PC-9 (cell line): ENCODE data around the gene HES3. TPM values are rescaled to one million over a fixed set of nuclear protein-coding genes. Genes with fewer than 3 reads are reported as not detected.

ENCODE experiments used
- BruUV-seq: library from RNA; stranded (reverse); fragments of 400-500 nt; replicated peaks from 2 replicates; lab custom pipeline; 2021; lab: Mats Ljungman, UMichigan
- CTCF ChIA-PET: fragments of 300-600 bp; sonication (Branson Sonifier 250); formaldehyde crosslinking; loops from one replicate; lab custom pipeline; 2022; ENCODE audit warnings: antibody characterized with exemption; lab: Charles Lee
- POLR2A ChIA-PET: fragments of 300-600 bp; sonication (Branson Sonifier 250); formaldehyde crosslinking; loops from one replicate; lab custom pipeline; 2022; ENCODE audit warnings: antibody characterized with exemption; ENCODE audit not compliant: unreplicated experiment; lab: Charles Lee
- DNase-seq, 2 experiments: peaks; one replicate each; pipeline versions ENCODE4 v3.0.0 to v3.0.0-alpha.2; 2015 to 2022; ENCODE audit warnings: mixed read lengths in 1 of 2
- H2AFZ ChIP-seq: fragments of 200-600 bp; sonication (generic); 2 replicates; pipeline ENCODE4 v1.8.1; 2017; ENCODE audit warnings: antibody characterized with exemption
- H3F3A ChIP-seq: fragments of 200-600 bp; sonication (generic); 2 replicates; pipeline ENCODE4 v1.8.1; 2017; ENCODE audit warnings: antibody characterized with exemption, mild to moderate bottlenecking, low read depth; ENCODE audit not compliant: insufficient read depth
- H3K27ac ChIP-seq: fragments of 200-600 bp; sonication (generic); 2 replicates; pipeline ENCODE4 v1.6.1; 2016; ENCODE audit warnings: mixed run types
- H3K27me3 ChIP-seq: fragments of 200-600 bp; sonication (generic); 2 replicates; pipeline ENCODE4 v1.6.1; 2016; ENCODE audit warnings: low read depth, mixed run types; ENCODE audit not compliant: insufficient read depth
- H3K36me3 ChIP-seq: fragments of 200-600 bp; sonication (generic); 2 replicates; pipeline ENCODE4 v1.6.1; 2016; ENCODE audit warnings: low read depth, mixed run types
- H3K4me1 ChIP-seq: fragments of 200-600 bp; sonication (generic); replicated peaks from 2 replicates; pipeline ENCODE4 v1.6.1; 2016; ENCODE audit warnings: mixed run types; ENCODE audit not compliant: insufficient read depth
- H3K4me2 ChIP-seq: fragments of 200-600 bp; sonication (generic); 2 replicates; pipeline ENCODE4 v1.6.1; 2017; ENCODE audit warnings: mixed run types
- H3K4me3 ChIP-seq: fragments of 200-600 bp; sonication (generic); 2 replicates; pipeline ENCODE4 v1.6.1; 2016; ENCODE audit warnings: mixed run types
- H3K79me2 ChIP-seq: fragments of 200-600 bp; sonication (generic); 2 replicates; pipeline ENCODE4 v1.6.1; 2017; ENCODE audit warnings: low read depth, mixed run types
- H3K9me2 ChIP-seq: fragments of 200-600 bp; sonication (generic); 2 replicates; pipeline ENCODE4 v1.8.1; 2017; ENCODE audit warnings: mild to moderate bottlenecking; ENCODE audit not compliant: insufficient read depth
- H3K9me3 ChIP-seq: fragments of 200-600 bp; sonication (generic); 2 replicates; pipeline ENCODE4 v1.8.1; 2016; ENCODE audit warnings: low read depth; ENCODE audit not compliant: insufficient read depth
- H4K20me1 ChIP-seq: fragments of 200-600 bp; sonication (generic); 2 replicates; pipeline ENCODE4 v1.8.1; 2017; ENCODE audit not compliant: insufficient read depth
- CTCF ChIP-seq: fragments of 200-600 bp; sonication (generic); conservative IDR thresholded peaks from 2 replicates; pipeline ENCODE4 v1.6.1; 2017; ENCODE audit warnings: mixed run types, antibody characterized with exemption, mild to moderate bottlenecking, moderate library complexity
- EZH2 ChIP-seq: fragments of 200-600 bp; sonication (generic); IDR thresholded peaks from 2 replicates; pipeline ENCODE4 v1.8.0; 2017; ENCODE audit warnings: antibody characterized with exemption, low read depth
- intact Hi-C: fragments of 100-400 bp; cut with micrococcal nuclease; formaldehyde crosslinking; loops from one replicate; pipeline ENCODE4 v1.10.0; 2022; ENCODE audit not compliant: unreplicated experiment
- total RNA-seq: library from RNA; stranded (reverse); gene quantifications from 2 replicates; pipeline ENCODE4 v1.2.3, GENCODE V29; 2021

HES3 gene
- total RNA-seq, 1 experiment from 2014 or later, result not detected

GRCh38 chr1:6245086-6245868 is 1.3 kb downstream of the HES3 start:
- Histone ChIP-seq H3K9me3 (no peaks in the 10 kb centered on the region), H4K20me1 (no peaks in the 10 kb centered on the region), H3K27ac (no peak overlapping the region), H3F3A (no peaks in the 10 kb centered on the region; the same call in 1 of the 2 replicates), H3K4me3 (peak overlapping the region; percentile 42; the same call in 1 of the 2 replicates), H3K36me3 (no peaks in the 10 kb centered on the region), H3K9me2 (no peaks in the 10 kb centered on the region), H3K4me2 (peak overlapping the region; percentile 63), H2AFZ (no peak overlapping the region), H3K79me2 (no peaks in the 10 kb centered on the region), H3K27me3 (peaks cover 17% of the 10 kb centered on the region), H3K4me1 (no peaks in the 10 kb centered on the region)
- ChIA-PET POLR2A (interaction anchor here (0.6 kb wide), 1 partner anchor 100 kb away, joined by 5 read pairs; no protein-coding TSS in a partner anchor), CTCF (interaction anchor here (0.6 to 1.0 kb wide), 10 partner anchors 11 to 204 kb away, joined by 3 to 10 read pairs (median 5); no protein-coding TSS in a partner anchor)
- peak; percentile 68 for TF ChIP-seq CTCF
- TF ChIP-seq EZH2, result no peak
- no TSS peak for BruUV-seq
- intact Hi-C loops, result loop anchor here (1.0 to 5.0 kb wide), 4 partner anchors 136 to 402 kb away; no protein-coding TSS in a partner anchor
- DNase-seq, result peak; percentile 47 to 82

- Histone ChIP-seq H3K4me1 (no peaks in the 10 kb centered on the region), H3K36me3 (no peaks in the 10 kb centered on the region), H3K27me3 (peaks cover 17% of the 10 kb centered on the region), H3K9me3 (no peaks in the 10 kb centered on the region), H3K79me2 (no peaks in the 10 kb centered on the region), H3K27ac (no peak overlapping the region), H4K20me1 (no peaks in the 10 kb centered on the region), H2AFZ (no peak overlapping the region), H3K4me3 (peak overlapping the region; percentile 42; the same call in 1 of the 2 replicates), H3F3A (no peaks in the 10 kb centered on the region; the same call in 1 of the 2 replicates), H3K9me2 (no peaks in the 10 kb centered on the region), H3K4me2 (peak overlapping the region; percentile 63)
- no peak for TF ChIP-seq EZH2
- TF ChIP-seq CTCF, result no peak
- intact Hi-C loops, result loop anchor here (1.0 to 5.0 kb wide), 8 partner anchors 97 to 973 kb away; no protein-coding TSS in a partner anchor
- DNase-seq, result peak in 1 of 2 experiments; percentile 23
- ChIA-PET CTCF (interaction anchor here (0.6 to 0.7 kb wide), 6 partner anchors 89 to 789 kb away, joined by 3 to 6 read pairs (median 4); no protein-coding TSS in a partner anchor), POLR2A (interaction anchor here (0.6 kb wide), 1 partner anchor 99 kb away, joined by 5 read pairs; no protein-coding TSS in a partner anchor)
- no TSS peak for BruUV-seq
Measured at GRCh38 chr1:6245869-6246496, 2.0 kb downstream of the HES3 start.
